DMS53 treated with DMSO at 0.1 percent for 48 hours (cell line): ENCODE data around the gene SNCG.
"Not testable (repeated sequence)": the region's sequence is repeated elsewhere in the genome, so short reads cannot be mapped to it uniquely, and the experiment has no call there.

Experiments
- DNase-seq: peaks from one replicate; lab custom pipeline; 2025; ENCODE audit not compliant: unreplicated experiment; lab: John Stamatoyannopoulos, UW

Gene SNCG

DNA sequence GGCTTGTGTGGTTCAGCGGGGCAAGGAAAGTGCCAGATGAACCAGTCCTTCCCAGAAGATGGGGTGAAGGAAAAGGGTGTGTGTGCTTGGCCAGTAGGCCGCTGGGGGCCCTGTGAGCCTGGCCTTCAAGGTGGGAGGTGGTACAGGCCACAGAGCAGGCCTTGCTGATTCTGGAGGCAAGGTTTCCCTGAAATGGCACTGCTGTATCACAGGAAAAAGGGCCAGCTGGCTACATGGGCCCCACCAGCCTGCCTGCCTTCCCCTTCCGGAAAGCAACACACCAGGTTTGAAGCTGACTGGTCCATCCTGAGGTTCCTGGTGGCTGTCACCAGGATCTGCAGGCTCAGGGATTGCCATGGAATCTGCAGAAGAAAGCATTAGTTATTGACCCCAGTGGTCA lies 13.5 kb upstream of the SNCG start:
- DNase-seq: no peak

DNA sequence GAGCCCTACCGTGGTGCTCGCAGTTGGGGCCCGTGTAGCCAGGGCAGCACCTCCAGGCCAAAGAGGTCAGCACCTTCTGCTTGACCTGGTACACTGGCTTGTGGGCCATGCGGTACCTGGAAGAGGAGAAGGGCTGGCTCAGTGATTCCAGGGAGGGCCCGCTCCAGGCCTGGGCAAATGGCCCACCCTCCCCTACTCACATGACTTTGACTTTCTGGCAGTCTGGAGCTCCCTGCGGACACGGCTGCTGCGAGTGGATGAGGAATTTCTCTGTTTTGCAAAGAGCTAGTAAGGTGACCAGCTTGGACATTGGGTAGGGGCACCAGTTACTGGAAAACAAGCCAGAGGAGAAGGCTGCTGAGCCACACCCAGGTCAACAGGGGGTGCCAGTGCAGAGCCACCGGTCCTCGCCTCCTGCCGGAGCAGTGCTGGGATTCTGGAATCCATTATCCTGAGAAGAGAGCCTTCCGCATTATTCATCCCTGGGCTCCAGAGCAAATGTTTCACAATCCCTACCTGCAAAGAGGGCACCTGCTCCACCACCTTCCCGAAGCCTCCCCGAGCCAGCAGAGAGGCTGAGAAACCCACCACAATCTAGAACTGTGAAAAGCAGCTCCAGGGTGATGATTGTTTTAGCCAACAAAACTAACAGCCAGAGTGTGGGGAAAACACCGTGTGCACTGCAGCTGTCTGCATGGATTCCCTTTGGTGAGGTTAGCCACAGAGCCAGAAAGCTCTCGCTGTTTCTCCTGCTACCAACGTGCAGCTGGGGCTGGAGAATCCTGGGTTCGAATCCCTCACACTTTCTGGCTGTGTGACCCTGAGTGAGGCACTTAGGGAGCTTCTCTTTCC lies 12.8 kb upstream of the SNCG start:
- DNase-seq: no peak

DNA sequence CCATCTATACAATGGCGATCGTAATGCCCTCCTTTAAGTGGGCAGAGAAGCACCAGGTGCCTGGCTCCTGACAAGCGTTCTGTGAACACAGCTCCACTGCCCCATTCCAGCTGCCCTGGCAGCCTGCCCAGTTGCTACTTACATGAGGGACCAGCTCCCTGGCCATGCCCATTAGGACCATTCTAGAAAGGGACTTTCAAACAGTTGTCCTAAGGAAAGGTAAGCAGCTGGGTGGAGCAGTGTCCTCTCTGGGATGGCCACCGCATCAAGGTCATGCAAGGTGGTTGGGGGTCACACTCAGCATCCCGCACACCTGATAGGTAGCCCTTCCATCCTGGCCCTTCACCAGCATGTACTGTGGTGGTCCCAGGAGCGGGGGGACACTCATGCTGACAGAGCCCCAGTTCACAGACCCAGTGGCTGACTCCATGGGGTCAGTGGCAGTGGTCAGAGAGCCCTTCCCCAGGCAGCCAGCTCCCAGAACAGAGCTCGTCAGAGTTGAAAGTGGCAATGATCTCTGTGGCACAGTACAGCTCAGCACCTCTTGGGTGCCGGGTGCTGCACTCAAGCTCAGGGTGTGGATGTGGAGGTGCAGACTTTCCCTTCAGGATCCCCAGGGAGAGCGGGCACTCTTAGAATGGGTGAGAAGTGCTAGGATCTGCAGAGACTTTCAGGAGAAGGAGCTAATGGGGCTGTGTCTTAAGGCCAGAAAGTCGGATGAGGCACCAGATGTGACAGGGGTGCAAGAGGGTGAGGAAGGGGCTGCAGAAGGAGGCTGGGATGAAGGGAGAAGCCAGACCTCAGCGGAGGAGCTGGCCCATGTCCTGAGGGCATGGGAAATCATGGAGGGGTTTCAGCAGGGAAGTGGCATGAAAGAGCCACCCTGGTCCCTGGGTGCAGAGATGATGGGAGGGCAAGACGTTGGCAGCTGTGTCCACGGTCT lies 11.9 kb upstream of the SNCG start:
- DNase-seq: peak; percentile 39

DNA sequence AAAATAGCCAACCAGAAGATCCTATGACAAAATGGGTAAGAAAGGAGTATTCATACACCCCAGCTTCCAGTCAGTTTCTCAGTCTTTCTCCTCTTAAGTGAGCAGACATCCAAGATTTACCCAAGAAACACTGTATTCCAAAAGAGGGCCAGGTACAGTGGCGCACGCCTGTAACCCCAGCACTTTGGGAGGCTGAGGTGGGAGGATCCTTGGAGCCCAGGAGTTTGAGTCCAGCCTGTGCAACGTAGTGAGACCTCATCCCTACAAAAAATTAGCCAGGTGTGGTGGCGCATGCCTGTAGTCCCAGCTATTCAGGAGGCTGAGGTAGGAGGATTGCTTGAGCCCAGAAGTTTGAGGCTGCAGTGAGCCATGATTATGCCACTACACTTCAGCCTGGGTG lies 10.6 kb upstream of the SNCG start:
- not testable (repeated sequence) for DNase-seq

DNA sequence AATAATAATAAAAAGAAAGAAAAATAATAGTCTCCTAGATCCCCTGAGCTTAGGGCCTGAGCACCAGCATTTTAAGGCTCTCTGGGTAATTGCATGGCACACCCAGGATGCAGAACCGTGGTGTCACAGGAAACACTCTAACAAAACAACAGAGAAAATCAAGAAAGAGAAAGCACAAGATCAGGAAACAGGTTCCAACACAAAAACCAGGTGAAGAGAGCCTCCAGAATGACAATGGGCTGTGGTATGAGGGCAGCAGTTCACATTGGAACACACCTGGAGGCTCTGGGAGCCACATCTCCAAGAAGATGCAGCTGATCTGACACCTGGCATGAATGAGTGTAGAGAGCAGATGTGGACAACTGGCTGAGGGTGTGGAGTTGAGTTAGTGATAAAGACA lies 8.1 kb upstream of the SNCG start:
- no peak for DNase-seq

DNA sequence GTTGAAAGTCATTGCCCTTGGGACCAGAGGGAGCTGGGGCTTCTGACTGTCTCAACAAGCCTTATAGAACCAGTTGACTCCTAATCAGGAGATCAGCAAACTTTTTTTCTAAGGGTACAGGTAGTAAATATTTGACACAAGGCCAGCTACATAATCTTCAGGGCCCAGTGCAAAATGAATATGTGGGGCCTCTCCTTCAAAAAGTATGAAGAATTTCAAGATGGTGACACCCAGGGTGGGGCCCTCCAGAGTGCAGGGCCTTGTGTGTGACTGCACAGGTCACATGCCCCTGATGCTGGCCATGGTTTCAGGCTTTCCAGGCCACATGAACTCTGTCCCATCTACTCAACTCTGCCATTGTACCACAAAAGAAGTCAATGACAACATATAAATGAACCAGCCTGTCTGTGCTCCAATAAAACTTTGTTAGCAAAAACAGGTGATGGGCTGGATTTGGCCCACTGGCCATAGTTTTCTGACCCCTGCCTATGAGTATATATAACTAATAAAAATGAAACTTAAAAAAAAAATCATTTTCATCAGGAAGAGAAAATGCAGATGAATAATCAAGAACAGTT lies 7.1 kb upstream of the SNCG start:
- no peak for DNase-seq

DNA sequence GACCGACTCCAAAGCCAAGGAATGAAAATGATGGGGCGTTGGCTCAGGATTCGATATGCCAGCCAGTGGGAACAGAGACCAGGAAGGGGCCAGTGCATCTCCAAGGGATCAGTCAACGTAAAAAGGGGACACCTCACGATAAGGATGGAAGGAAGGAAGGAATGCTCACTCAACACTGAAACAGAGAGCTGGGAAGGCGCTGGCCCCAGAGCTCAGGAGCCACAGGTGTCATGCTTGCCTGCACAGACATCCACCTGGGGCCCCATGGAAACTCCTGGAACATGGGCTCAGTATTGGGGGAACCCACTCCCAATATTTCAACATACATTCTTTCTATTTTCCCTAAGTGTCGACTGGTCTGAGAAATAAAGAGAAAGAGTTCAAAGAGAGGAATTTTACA lies 6.3 kb upstream of the SNCG start:
- no peak for DNase-seq

DNA sequence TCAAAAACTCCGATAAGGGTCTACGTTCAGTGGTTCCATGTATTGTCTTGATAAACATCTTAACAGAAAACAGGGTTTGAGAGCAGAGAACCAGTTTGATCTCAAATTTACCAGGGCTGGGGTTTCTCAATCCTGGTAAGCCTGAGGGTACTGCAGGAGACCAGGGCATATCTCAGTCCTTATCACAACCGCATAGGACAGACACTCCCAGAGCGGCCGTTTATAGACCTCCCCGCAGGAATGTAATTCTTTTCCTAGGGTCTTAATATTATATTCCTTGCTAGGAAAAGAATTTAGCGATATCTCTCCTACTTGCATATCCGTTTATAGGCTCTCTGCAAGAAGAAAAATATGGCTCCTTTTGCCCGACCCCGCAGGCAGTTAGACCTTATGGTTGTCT lies 5.7 kb upstream of the SNCG start:
- DNase-seq: not testable (repeated sequence)

DNA sequence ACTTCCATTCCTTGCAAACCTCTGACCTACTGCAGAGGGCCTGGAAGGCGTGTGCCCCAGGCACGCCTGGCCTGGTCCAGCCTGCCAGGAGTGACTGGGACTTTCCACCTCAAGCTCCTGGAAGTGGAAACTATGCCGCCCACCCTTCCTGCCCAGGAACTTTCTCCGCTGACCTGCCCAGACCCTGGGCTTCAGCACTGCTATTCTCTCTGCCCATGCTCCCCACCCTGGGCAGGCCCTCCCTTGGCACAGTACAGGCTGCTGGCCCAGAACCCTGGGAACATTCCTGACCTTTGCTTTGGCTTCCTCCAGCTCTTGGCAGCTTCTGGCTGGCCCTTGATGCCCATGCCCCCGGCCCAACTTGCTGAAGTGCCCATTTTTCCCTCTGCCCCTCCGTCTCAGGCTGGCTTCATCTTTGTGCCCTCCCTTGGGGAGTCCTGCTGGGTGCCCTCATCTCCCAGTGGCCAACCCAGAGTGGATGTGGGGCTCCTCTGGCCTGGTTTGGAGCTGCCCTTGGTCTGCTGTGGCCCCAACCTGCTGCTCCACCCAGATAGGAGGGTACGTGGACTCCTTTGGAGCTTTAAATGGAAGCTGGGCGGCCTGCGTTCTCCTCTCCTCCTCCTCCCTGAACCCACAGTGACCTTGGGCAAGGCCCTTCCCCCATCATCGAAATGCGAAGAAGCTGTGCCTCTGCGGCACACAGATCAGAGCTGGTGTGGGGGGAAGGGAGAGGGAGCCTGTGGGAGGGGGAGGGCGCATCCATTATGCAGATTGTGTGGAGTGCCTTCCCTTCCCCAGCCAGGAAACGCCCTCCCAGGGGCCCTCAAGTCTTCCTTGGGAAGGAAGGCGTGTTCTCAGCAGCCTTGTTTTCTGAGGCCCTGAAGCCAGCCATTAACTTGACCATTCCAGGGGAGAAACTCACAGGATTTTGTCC lies 4.4 kb upstream of the SNCG start:
- no peak for DNase-seq

DNA sequence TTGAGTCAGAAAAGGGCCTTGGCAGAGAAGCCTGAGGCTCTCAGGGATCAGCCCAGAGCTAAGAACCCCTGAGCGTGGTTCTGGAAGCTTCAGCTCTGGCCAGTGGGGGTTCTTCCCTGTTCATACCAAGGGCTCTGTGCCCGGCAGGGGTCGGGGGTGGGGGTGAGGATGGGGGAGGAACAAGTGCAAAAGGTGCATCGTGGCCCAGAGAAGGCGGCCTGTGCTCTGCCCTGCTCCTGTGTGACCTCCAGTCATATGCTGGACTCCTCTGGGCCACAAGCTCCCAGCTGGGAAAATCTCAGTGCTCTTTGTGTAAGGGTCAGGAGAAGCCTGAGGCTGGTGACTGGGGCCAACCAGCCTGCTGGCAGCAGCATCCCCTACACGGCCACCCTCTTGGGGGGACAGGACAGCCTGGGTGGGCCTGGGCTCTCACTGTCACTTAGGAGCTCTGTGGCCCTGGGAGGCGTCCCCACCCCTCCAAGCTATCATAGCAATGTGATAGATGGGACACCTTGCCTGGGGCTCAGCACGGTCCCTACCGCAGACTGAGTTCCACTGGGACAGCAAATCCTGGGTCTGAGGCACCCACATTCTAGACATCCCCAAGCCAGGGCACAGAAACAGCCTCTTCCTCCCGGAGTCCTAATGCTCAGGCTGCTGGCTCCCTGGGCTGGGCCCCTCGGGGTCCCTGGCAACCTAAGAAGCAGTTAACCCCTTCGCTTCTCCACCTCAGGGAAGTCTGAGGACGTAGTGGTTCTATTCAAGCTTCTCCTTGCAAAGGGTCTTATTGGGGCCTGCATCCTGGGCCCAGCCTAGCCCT lies 3.5 kb upstream of the SNCG start:
- no peak for DNase-seq

DNA sequence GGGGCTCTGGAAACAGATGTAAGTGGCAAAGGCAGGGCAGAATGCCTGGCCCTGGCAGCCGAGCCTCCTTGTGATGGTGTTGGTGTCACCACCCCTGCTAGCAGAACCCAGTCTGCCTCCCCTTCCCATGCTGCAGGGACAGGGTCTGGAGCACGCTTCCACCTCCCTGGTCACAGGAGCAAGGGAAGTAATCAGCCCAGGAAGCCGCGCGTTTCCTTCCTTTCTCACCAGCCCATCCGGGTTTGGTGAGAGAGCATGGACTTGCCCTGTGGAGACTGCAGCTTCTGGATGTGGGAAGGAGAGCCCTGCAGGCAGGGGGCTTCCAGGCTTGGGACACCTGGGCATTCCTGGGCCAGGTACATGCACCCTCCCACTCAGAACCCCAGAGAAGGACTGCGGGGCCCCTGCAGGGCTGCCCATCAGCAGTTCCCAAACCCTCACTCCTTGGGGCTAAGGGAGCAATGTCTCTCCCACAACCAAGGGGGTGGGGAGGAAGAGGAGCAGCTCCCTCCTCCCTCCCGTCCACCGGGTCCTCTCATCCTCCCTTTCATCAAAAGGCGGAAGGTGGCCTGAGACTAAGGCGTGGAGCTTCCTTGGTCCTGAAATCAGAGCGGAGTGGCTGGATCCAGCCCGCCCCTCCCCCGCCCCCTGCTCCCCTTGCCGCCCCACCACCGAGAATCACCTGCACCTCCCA lies 2.8 kb upstream of the SNCG start:
- DNase-seq: no peak

DNA sequence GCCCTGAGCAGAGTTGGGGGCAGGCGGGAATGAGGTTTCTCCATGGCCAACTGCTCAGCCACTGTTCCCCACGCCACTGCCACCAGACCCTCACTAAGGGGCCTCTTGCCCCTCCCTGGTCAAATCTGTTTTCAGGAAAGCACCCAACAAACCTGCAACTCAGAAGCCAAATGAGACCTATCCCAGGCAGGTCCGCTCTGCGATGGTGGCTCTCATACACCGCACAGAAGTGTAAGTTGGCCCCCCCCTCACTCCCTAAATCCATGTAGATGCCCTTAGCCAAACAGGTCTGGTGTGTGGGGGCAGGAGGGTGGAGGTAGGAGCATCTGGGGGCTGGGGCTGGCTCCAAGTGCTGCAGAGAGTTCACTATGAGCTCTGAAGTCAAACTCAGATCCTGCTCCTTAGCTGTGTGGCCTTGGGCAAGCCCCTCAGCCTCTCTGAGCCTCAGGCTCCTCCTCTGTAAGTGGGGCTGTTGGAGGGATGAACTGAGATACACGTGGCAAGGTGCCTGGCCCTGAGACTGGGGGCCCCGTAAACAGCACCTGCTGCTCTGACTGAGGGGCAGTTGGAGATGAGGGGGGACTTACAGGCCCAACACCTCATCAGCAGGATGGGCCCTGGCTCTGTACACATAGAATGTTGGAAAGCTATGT lies 2.1 kb upstream of the SNCG start:
- DNase-seq: no peak

DNA sequence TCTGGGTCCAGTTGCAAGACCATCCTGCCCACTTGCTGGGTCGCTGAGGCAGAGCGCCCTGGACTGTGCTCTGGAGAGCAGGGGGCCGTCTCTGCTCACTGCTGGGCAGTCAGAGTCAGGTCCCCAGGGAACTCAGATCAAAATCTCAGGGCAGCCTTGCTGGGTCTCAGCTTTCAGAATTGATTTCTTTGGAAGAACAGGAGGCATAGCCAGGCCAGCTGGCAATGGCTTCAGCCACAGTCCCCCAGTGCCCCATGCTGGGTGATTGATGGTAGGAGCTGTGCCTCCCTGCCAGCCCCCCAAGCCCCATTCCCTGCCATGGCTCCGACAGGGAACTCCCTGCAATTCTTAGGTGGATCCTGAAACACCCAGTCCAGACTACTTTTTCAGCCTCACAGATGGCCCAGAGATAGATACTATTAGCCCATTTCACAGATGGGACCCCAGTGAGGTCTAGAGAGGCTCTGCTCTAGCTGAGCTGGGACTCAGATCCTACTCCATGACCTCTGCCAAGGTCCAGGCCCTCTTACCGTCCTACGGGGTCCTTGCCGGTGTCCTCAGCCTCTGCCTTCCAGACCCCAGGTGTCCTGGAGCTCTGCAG lies 1.5 kb upstream of the SNCG start:
- no peak for DNase-seq

DNA sequence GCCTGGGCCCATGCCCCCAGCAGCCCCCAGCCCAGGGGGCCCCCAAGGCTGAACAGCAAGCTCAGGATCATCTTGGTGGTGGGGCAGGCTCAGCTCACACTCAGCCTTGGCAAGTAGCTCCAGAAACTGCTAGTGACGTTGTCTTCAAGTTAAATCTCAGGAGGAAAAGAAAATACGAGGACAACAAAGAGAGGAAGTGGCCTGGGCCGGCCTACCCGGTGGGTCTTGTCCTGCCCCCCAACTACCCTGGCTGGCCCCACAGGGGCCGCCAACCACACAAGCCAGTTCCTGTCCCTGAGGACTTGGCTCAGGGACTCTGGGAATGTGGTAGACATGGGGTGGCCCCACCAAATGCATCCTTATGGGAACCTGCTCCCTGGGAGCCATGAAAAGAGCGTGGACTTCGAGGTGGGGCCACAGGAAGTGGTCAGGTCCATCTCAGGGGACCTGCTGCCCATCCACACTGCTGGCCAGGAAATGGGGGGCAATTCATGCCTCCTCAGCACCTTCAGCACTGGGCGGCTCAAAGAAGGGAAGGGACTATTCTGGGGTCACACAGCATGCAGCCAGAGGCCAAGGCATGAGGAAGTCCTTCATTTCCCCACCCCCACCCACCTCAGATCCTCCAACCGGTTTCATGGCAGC lies 806 bp upstream of the SNCG start, which contains the start of gene MMRN2:
Gene MMRN2 (minus strand): TSS at position 145 of the 645 bp plus-strand sequence. CDS start 74 bp downstream, at position 71.
- no peak for DNase-seq

DNA sequence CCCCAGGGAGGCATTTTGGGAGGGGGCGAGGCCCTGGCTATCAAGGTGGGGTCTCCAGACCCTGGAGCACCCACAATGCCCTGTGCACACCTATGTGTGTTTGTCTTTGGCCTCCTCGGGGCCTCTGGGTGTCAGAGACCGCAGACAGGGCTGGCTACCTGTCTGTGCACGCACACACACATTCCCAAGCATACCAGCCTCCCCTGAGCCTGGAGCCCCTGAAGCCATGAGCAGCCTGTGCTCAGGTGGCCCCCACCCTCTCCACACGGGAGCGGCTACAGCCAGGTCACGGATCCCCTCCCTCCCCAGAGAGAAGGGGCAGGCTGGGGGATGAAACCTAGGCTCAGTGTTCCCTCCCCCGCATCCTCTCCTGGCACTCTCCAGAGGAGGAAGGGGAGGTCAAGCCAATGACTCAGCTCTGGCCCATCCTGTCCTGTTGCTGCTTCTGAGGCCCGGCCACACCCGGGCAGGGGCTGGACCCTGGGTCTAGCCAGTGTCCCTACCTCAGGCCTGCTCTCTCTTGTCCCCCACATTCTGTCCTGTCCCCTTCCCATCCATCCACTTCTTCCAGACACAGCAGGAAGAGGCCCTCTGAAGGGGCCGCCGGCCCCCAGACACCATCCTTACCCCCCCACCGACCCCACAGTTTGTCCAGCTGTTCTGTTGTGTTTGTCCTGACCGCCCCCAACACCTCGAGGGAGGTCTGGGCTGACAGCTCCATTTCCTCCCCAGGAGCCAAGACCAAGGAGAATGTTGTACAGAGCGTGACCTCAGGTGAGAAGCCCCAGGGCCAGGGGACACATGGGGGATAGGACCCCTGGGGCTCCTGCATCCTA lies 720 bp downstream of the SNCG start:
- no peak for DNase-seq

DNA sequence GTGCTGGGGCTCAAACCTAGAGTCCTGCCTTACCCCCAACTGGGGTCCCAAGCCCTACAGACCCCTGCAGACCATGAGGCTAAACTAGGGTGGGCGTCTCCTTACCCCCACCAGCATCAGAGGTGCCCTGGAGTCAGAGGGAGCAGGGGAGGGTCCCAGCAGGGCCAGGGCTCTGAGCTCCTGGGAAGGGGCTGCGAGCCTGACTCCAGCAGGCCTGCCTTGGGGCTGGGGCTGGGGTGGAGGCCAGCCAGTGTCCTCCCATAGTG lies 1.3 kb downstream of the SNCG start:
- no peak for DNase-seq
